ENCODE data around the gene TNS1. TPM values are rescaled to one million over a fixed set of nuclear protein-coding genes. Genes with fewer than 3 reads are reported as not detected.

TNS1 gene
- total RNA-seq, 1 experiment from 2014 or later: 6.2 TPM

DNA sequence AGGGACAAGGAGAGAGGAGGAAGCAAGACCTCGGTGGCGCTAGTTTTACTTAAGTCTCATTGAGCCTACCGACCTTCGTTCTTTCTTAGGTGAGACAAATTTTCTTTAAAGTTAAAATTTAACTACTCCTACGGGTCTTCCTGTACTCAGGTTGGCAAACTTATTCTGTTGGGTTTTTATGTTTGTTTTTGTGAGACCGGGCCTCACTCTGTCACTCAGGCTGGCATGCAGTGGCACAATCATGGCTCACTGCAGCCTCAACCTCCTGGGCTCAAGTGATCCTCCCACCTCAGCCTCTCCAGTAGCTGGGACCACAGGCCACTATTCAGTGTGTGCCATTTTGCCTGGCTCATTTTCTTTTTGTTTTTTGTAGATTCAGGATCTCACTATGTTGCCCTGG lies 189.0 kb downstream of the TNS1 start:
- Histone ChIP-seq H3K27me3 (ENCODE audit: insufficient read depth, low read length) (no peaks in the 10 kb centered on the region), H3K9ac (ENCODE audit: low read length) (no peak overlapping the region), H3K9me3 (ENCODE audit: control insufficient read depth in 1 of 2, insufficient read depth in 1 of 2, low read depth in 1 of 2, low read length in 2 of 2) (no peaks in the 10 kb centered on the region), H3K9me2 (ENCODE audit: insufficient read depth) (no peaks in the 10 kb centered on the region), H3K4me2 (ENCODE audit: low read length) (no peak overlapping the region), H3K36me3 (ENCODE audit: control insufficient read depth in 1 of 2, insufficient read depth in 2 of 2, low read length in 2 of 2) (no peaks in the 10 kb centered on the region), H3K27ac (ENCODE audit: low read depth, low read length) (no peak overlapping the region), H3K4me3 (replicated peaks in 1 of 2; ENCODE audit: low read depth in 1 of 2, low read length in 2 of 2) (no peak overlapping the region), H3K4me1 (ENCODE audit: control insufficient read depth in 1 of 2, insufficient read depth in 2 of 2, low read length in 2 of 2) (no peaks in the 10 kb centered on the region), H3K79me2 (ENCODE audit: insufficient read depth, low read length) (no peaks in the 10 kb centered on the region), H4K20me1 (ENCODE audit: insufficient read depth) (no peaks in the 10 kb centered on the region), H2AFZ (ENCODE audit: low read depth, low read length, poor library complexity, severe bottlenecking) (no peak overlapping the region)
- ATAC-seq (no peak), DNase-seq (ENCODE audit: low read depth, low spot score) (no peak)
- TF ChIP-seq EZH2 (IDR thresholded peaks at IDR 0.05): no peak
- no peak for TF ChIP-seq ELF1 (IDR thresholded peaks at IDR 0.05; ENCODE audit: borderline replicate concordance, low read depth)
- no peak for TF ChIP-seq YY1 (IDR thresholded peaks at IDR 0.05; ENCODE audit: extremely low read depth, insufficient replicate concordance, low read depth, low read length)
- TF ChIP-seq POLR2A (IDR thresholded peaks at IDR 0.05; ENCODE audit: borderline replicate concordance, extremely low read depth, insufficient read depth, insufficient read length): no peak
- TF ChIP-seq, protein P1, sequence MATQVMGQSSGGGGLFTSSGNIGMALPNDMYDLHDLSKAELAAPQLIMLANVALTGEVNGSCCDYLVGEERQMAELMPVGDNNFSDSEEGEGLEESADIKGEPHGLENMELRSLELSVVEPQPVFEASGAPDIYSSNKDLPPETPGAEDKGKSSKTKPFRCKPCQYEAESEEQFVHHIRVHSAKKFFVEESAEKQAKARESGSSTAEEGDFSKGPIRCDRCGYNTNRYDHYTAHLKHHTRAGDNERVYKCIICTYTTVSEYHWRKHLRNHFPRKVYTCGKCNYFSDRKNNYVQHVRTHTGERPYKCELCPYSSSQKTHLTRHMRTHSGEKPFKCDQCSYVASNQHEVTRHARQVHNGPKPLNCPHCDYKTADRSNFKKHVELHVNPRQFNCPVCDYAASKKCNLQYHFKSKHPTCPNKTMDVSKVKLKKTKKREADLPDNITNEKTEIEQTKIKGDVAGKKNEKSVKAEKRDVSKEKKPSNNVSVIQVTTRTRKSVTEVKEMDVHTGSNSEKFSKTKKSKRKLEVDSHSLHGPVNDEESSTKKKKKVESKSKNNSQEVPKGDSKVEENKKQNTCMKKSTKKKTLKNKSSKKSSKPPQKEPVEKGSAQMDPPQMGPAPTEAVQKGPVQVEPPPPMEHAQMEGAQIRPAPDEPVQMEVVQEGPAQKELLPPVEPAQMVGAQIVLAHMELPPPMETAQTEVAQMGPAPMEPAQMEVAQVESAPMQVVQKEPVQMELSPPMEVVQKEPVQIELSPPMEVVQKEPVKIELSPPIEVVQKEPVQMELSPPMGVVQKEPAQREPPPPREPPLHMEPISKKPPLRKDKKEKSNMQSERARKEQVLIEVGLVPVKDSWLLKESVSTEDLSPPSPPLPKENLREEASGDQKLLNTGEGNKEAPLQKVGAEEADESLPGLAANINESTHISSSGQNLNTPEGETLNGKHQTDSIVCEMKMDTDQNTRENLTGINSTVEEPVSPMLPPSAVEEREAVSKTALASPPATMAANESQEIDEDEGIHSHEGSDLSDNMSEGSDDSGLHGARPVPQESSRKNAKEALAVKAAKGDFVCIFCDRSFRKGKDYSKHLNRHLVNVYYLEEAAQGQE (IDR thresholded peaks at IDR 0.05; ENCODE audit: low read depth): no peak
- no peak for TF ChIP-seq ZBTB33 (IDR thresholded peaks at IDR 0.05; ENCODE audit: extremely low read depth, insufficient replicate concordance, low read length)
- TF ChIP-seq ZNF274 (IDR thresholded peaks at IDR 0.05; ENCODE audit: low read depth, low read length): no peak
- no peak for TF ChIP-seq SIN3A (IDR thresholded peaks at IDR 0.05; ENCODE audit: low read depth)
- no peak for TF ChIP-seq ZFX (IDR thresholded peaks at IDR 0.05)
- no peak for TF ChIP-seq CEBPB (IDR thresholded peaks at IDR 0.05; ENCODE audit: low read depth)
- no peak for TF ChIP-seq TCF7L2 (IDR thresholded peaks at IDR 0.05; ENCODE audit: borderline replicate concordance, extremely low read depth, insufficient read depth, insufficient read length)
- TF ChIP-seq SRF (IDR thresholded peaks at IDR 0.05; ENCODE audit: low read depth): no peak
- TF ChIP-seq EGR1 (IDR thresholded peaks at IDR 0.05; ENCODE audit: low read depth): no peak
- TF ChIP-seq, protein P2, sequence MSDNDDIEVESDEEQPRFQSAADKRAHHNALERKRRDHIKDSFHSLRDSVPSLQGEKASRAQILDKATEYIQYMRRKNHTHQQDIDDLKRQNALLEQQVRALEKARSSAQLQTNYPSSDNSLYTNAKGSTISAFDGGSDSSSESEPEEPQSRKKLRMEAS (IDR thresholded peaks at IDR 0.05): no peak
- no TSS peak for BruUV-seq (replicated peaks)
- intact Hi-C loops (cut with micrococcal nuclease): no loop called here
- CTCF ChIA-PET: no interaction called here
- POLR2A ChIA-PET: no interaction called here
- RAD21 ChIA-PET (ENCODE audit: low non-redundant PET in 1 of 2, low total read pairs in 2 of 2, uncharacterized antibody in 2 of 2, unreplicated experiment in 2 of 2): no interaction called here

Measured in HCT116 (cell line).